Body of pancreas (tissue), 4 donors: ENCODE data around the gene KRT75. TPM values are rescaled to one million over a fixed set of nuclear protein-coding genes. Genes with fewer than 3 reads are reported as not detected.

ENCODE experiments used
- ATAC-seq: fragments of 150-250 bp; one replicate; pipeline ENCODE4 v1.9.1; 2016
- DNase-seq, 4 donors: peaks; one replicate each; pipeline ENCODE4 v3.0.0-alpha.2; 2019
- H3K27ac ChIP-seq, 4 donors: fragments of 200-600 bp; sonication (generic); 1 replicate in 3 of 4; 2 replicates in 1 of 4; pipeline versions ENCODE4 v1.5.1 to v1.6.1; 2016 to 2019; ENCODE audit warnings: mild to moderate bottlenecking in 1 of 4, mixed read lengths in 1 of 4, moderate library complexity in 1 of 4
- H3K27me3 ChIP-seq, 2 donors: fragments of 200-600 bp; sonication (generic); one replicate each; pipeline ENCODE4 v1.6.0; 2016; ENCODE audit warnings: mild to moderate bottlenecking in 1 of 2
- H3K36me3 ChIP-seq, 2 donors: fragments of 200-600 bp; sonication (generic); replicated peaks in 1 of 2; 2 replicates each; pipeline ENCODE4 v1.5.1; 2016; ENCODE audit warnings: low read depth in 2 of 2; ENCODE audit not compliant: insufficient read depth in 1 of 2
- H3K4me1 ChIP-seq: fragments of 200-600 bp; sonication (generic); one replicate; pipeline ENCODE4 v1.6.0; 2016
- H3K4me3 ChIP-seq, 2 donors: fragments of 200-600 bp; sonication (generic); 1 replicate in 1 of 2; 2 replicates in 1 of 2; pipeline ENCODE4 v1.5.1; 2016 to 2019
- H3K9me3 ChIP-seq, 3 donors: fragments of 200-600 bp; sonication (generic); 1 replicate in 2 of 3; 2 replicates in 1 of 3; pipeline ENCODE4 v1.5.1; 2016
- CTCF ChIP-seq, 7 experiments: fragments of 450-650 bp in 4 of 7; fragments of 200-600 bp in 3 of 7; sonication (generic) in 3 of 7; IDR thresholded peaks; one replicate each; pipeline ENCODE4 v1.5.1; 2016 to 2019; ENCODE audit warnings: antibody characterized with exemption in 7 of 7
- POLR2A ChIP-seq, 3 donors: fragments of 450-650 bp; IDR thresholded peaks; one replicate each; pipeline ENCODE4 v1.6.1; 2016; ENCODE audit warnings: antibody characterized with exemption in 3 of 3, mild to moderate bottlenecking in 2 of 3
- WGBS, 2 donors: methylation state at CpG; one replicate each; pipeline ENCODE4 v1.1.5; 2017; 5-methylcytosine and 5-hydroxymethylcytosine counted together
- intact Hi-C: fragments of 100-400 bp; cut with DNase I; formaldehyde crosslinking; loops from one replicate; pipeline ENCODE4 v1.15.1; 2023
- total RNA-seq, 2 donors: library from RNA; depleted of rRNA; stranded (reverse); fragments of >200 nt; gene quantifications; one replicate each; pipeline ENCODE4 v1.1.0, GENCODE V29; 2016

The KRT75 gene
- total RNA-seq, 2 donors from 2014 or later: not detected

- intact Hi-C loops: no loop called here
- no peaks in the 10 kb centered on the region for H3K27me3 ChIP-seq
- H3K4me1 ChIP-seq: no peaks in the 10 kb centered on the region
- WGBS, 2 donors: 86% methylated on average over 2 of the region's 2 CpGs
- H3K27ac ChIP-seq: no peak overlapping the region
- ATAC-seq: no peak
- DNase-seq: no peak
- H3K4me3 ChIP-seq: no peak overlapping the region
- no peaks in the 10 kb centered on the region for H3K9me3 ChIP-seq
- H3K36me3 ChIP-seq: no peaks in the 10 kb centered on the region
- TF ChIP-seq POLR2A (IDR thresholded peaks at IDR 0.05): no peak
- TF ChIP-seq CTCF (IDR thresholded peaks at IDR 0.05): no peak
Observed at GRCh38 chr12:52426034-52426433, 8.1 kb downstream of the KRT75 start.

GRCh38 chr12:52425466-52425865 is 8.7 kb downstream of the KRT75 start:
- H3K27me3 ChIP-seq: no peaks in the 10 kb centered on the region
- no peak overlapping the region for H3K27ac ChIP-seq
- 85 to 87% methylated on average over 5 of the region's 5 CpGs for WGBS, 2 donors
- no peaks in the 10 kb centered on the region for H3K9me3 ChIP-seq
- no peaks in the 10 kb centered on the region for H3K4me1 ChIP-seq
- intact Hi-C loops: no loop called here
- TF ChIP-seq CTCF (IDR thresholded peaks at IDR 0.05) (no peak), POLR2A (IDR thresholded peaks at IDR 0.05) (no peak)
- H3K4me3 ChIP-seq: no peak overlapping the region
- H3K36me3 ChIP-seq: no peaks in the 10 kb centered on the region
- ATAC-seq (no peak), DNase-seq (no peak)

- DNase-seq (no peak), ATAC-seq (no peak)
- no peaks in the 10 kb centered on the region for H3K9me3 ChIP-seq
- intact Hi-C loops: no loop called here
- no peak overlapping the region for H3K4me3 ChIP-seq
- WGBS, 2 donors: 68 to 75% methylated on average over 11 of the region's 11 CpGs
- H3K4me1 ChIP-seq: no peaks in the 10 kb centered on the region
- no peaks in the 10 kb centered on the region for H3K27me3 ChIP-seq
- H3K36me3 ChIP-seq: no peaks in the 10 kb centered on the region
- peak overlapping the region in 1 of 4 donors; percentile 25 for H3K27ac ChIP-seq
- TF ChIP-seq CTCF (IDR thresholded peaks at IDR 0.05) (no peak), POLR2A (IDR thresholded peaks at IDR 0.05) (no peak)
Observed at GRCh38 chr12:52423661-52424500, 10.3 kb downstream of the KRT75 start.

GRCh38 chr12:52423035-52423434 is 11.1 kb downstream of the KRT75 start:
- no peaks in the 10 kb centered on the region for H3K36me3 ChIP-seq
- peak in 1 of 4 donors; percentile 13 for DNase-seq
- WGBS, 2 donors: 73 to 75% methylated on average over 6 of the region's 6 CpGs
- no peak for ATAC-seq
- intact Hi-C loops: no loop called here
- no peaks in the 10 kb centered on the region for H3K27me3 ChIP-seq
- TF ChIP-seq CTCF (IDR thresholded peaks at IDR 0.05) (no peak), POLR2A (IDR thresholded peaks at IDR 0.05) (no peak)
- no peaks in the 10 kb centered on the region for H3K4me1 ChIP-seq
- H3K9me3 ChIP-seq: no peaks in the 10 kb centered on the region
- no peak overlapping the region for H3K4me3 ChIP-seq
- peak overlapping the region in 1 of 4 donors; percentile 25 for H3K27ac ChIP-seq

- Histone ChIP-seq H3K9me3 (no peaks in the 10 kb centered on the region), H3K27me3 (no peaks in the 10 kb centered on the region), H3K27ac (no peak overlapping the region), H3K4me1 (no peaks in the 10 kb centered on the region), H3K36me3 (no peaks in the 10 kb centered on the region), H3K4me3 (no peak overlapping the region)
- no peak for ATAC-seq
- TF ChIP-seq CTCF (IDR thresholded peaks at IDR 0.05): no peak
- no peak for TF ChIP-seq POLR2A (IDR thresholded peaks at IDR 0.05)
- 44 to 80% methylated on average over 1 of the region's 1 CpG for WGBS, 2 donors
- intact Hi-C loops: no loop called here
- DNase-seq: no peak
Observed at GRCh38 chr12:52419656-52420055, 14.5 kb downstream of the KRT75 start.
